WTC11 (cell line): ENCODE data around the gene SORCS2.

ENCODE experiments used
- ESRRA ChIP-seq: sonication (generic); formaldehyde crosslinking; IDR thresholded peaks from 2 replicates; pipeline ENCODE4 v1.8.1; 2022; ENCODE audit warnings: mild to moderate bottlenecking, missing genetic modification reagents, borderline replicate concordance
- FOXJ3 ChIP-seq: sonication (generic); formaldehyde crosslinking; IDR thresholded peaks from 2 replicates; pipeline ENCODE4 v1.9.0; 2021; ENCODE audit warnings: missing genetic modification reagents, mild to moderate bottlenecking, borderline replicate concordance
- FOXP1 ChIP-seq: sonication (generic); formaldehyde crosslinking; IDR thresholded peaks from 2 replicates; pipeline ENCODE4 v1.8.0; 2022; ENCODE audit warnings: missing genetic modification reagents, mild to moderate bottlenecking, moderate library complexity, borderline replicate concordance
- NFYB ChIP-seq: sonication (generic); formaldehyde crosslinking; conservative IDR thresholded peaks from 2 replicates; pipeline ENCODE4 v1.8.0; 2022; ENCODE audit warnings: low read depth, missing genetic modification reagents
- SP1 ChIP-seq: sonication (generic); formaldehyde crosslinking; conservative IDR thresholded peaks from 2 replicates; pipeline ENCODE4 v1.8.1; 2022; ENCODE audit warnings: missing genetic modification reagents
- ZNF263 ChIP-seq: sonication (generic); formaldehyde crosslinking; IDR thresholded peaks from 2 replicates; pipeline ENCODE4 v1.8.1; 2022; ENCODE audit warnings: low read depth, mild to moderate bottlenecking, moderate library complexity, missing genetic modification reagents
- TF ChIP-seq, protein P1 (sequence below): fragments of 200-600 bp; IDR thresholded peaks from 2 replicates; pipeline ENCODE4 v1.8.0; 2022; ENCODE audit warnings: antibody characterized with exemption
- TF ChIP-seq, protein P2 (sequence below): sonication (generic); formaldehyde crosslinking; IDR thresholded peaks from 2 replicates; pipeline ENCODE4 v1.8.1; 2023; ENCODE audit warnings: mild to moderate bottlenecking, missing genetic modification reagents, borderline replicate concordance
- TF ChIP-seq, protein P3 (sequence below): sonication (generic); formaldehyde crosslinking; IDR thresholded peaks from 2 replicates; pipeline ENCODE4 v1.8.0; 2022; ENCODE audit warnings: mild to moderate bottlenecking, missing genetic modification reagents
- TF ChIP-seq, protein P4 (sequence below): sonication (generic); formaldehyde crosslinking; IDR thresholded peaks from 2 replicates; pipeline ENCODE4 v1.8.0; 2022; ENCODE audit warnings: mild to moderate bottlenecking, missing genetic modification reagents
- TF ChIP-seq, protein P5 (sequence below): sonication (generic); formaldehyde crosslinking; IDR thresholded peaks from 2 replicates; pipeline ENCODE4 v1.8.0; 2022; ENCODE audit warnings: missing genetic modification reagents

DNA sequence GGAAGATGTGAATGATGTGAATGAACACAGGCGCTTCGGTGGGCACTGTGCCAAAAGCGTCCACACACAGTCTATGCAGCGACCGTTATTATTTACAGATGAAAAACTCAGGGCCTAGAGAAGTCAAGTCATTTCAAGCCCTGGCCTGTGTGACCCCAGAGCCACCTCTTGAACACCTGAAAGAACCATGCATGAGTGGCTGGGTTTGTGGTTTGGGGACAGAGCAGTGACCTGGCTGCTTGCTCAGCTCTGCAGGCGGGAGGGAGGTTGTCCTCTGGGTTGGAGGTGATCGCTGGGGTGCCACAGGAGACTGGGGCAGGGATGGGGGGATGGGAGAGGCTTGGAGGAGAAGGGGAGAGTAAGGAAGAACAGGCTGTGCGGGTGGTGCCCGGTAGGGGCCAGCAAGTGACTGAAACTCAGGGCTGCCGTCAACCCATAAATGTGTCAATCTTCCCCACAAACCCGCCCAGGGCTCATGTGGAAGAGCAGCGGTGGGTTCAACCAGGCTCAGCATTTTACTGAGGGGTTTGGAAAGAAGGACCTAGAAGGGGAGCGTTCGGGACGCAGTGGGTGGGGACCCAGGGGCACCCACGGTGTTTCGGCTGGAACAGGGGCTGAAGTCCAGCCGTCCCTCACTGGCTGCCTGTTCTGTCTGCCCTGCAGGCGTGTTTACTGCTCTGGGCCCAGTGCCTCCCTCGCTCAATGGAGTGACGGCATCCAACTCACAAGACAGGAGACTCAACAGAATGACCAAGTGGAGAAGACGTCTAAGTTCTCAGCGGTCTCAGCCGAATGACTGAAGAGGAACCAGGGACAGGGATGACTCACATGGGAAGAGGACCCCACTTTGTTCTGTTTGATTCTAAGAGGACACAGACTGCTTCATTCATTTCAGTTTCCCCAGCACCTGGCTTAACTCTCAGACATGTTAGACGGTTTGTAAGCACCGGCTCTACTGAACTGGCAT lies 579.5 kb downstream of the SORCS2 start:
- TF ChIP-seq ESRRA (no peak), FOXP1 (no peak), NFYB (CRISPR knock-in tag) (no peak), ZNF263 (CRISPR knock-in tag) (no peak), FOXJ3 (CRISPR knock-in tag) (no peak), SP1 (CRISPR knock-in tag) (no peak)
- TF ChIP-seq, protein P1, sequence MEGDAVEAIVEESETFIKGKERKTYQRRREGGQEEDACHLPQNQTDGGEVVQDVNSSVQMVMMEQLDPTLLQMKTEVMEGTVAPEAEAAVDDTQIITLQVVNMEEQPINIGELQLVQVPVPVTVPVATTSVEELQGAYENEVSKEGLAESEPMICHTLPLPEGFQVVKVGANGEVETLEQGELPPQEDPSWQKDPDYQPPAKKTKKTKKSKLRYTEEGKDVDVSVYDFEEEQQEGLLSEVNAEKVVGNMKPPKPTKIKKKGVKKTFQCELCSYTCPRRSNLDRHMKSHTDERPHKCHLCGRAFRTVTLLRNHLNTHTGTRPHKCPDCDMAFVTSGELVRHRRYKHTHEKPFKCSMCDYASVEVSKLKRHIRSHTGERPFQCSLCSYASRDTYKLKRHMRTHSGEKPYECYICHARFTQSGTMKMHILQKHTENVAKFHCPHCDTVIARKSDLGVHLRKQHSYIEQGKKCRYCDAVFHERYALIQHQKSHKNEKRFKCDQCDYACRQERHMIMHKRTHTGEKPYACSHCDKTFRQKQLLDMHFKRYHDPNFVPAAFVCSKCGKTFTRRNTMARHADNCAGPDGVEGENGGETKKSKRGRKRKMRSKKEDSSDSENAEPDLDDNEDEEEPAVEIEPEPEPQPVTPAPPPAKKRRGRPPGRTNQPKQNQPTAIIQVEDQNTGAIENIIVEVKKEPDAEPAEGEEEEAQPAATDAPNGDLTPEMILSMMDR = no peak
- TF ChIP-seq, protein P2, sequence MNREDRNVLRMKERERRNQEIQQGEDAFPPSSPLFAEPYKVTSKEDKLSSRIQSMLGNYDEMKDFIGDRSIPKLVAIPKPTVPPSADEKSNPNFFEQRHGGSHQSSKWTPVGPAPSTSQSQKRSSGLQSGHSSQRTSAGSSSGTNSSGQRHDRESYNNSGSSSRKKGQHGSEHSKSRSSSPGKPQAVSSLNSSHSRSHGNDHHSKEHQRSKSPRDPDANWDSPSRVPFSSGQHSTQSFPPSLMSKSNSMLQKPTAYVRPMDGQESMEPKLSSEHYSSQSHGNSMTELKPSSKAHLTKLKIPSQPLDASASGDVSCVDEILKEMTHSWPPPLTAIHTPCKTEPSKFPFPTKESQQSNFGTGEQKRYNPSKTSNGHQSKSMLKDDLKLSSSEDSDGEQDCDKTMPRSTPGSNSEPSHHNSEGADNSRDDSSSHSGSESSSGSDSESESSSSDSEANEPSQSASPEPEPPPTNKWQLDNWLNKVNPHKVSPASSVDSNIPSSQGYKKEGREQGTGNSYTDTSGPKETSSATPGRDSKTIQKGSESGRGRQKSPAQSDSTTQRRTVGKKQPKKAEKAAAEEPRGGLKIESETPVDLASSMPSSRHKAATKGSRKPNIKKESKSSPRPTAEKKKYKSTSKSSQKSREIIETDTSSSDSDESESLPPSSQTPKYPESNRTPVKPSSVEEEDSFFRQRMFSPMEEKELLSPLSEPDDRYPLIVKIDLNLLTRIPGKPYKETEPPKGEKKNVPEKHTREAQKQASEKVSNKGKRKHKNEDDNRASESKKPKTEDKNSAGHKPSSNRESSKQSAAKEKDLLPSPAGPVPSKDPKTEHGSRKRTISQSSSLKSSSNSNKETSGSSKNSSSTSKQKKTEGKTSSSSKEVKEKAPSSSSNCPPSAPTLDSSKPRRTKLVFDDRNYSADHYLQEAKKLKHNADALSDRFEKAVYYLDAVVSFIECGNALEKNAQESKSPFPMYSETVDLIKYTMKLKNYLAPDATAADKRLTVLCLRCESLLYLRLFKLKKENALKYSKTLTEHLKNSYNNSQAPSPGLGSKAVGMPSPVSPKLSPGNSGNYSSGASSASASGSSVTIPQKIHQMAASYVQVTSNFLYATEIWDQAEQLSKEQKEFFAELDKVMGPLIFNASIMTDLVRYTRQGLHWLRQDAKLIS (CRISPR knock-in tag) = no peak
- TF ChIP-seq, protein P3, sequence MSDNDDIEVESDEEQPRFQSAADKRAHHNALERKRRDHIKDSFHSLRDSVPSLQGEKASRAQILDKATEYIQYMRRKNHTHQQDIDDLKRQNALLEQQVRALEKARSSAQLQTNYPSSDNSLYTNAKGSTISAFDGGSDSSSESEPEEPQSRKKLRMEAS (CRISPR knock-in tag) = no peak
- TF ChIP-seq, protein P4, sequence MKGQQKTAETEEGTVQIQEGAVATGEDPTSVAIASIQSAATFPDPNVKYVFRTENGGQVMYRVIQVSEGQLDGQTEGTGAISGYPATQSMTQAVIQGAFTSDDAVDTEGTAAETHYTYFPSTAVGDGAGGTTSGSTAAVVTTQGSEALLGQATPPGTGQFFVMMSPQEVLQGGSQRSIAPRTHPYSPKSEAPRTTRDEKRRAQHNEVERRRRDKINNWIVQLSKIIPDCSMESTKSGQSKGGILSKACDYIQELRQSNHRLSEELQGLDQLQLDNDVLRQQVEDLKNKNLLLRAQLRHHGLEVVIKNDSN = no peak
- TF ChIP-seq, protein P5, sequence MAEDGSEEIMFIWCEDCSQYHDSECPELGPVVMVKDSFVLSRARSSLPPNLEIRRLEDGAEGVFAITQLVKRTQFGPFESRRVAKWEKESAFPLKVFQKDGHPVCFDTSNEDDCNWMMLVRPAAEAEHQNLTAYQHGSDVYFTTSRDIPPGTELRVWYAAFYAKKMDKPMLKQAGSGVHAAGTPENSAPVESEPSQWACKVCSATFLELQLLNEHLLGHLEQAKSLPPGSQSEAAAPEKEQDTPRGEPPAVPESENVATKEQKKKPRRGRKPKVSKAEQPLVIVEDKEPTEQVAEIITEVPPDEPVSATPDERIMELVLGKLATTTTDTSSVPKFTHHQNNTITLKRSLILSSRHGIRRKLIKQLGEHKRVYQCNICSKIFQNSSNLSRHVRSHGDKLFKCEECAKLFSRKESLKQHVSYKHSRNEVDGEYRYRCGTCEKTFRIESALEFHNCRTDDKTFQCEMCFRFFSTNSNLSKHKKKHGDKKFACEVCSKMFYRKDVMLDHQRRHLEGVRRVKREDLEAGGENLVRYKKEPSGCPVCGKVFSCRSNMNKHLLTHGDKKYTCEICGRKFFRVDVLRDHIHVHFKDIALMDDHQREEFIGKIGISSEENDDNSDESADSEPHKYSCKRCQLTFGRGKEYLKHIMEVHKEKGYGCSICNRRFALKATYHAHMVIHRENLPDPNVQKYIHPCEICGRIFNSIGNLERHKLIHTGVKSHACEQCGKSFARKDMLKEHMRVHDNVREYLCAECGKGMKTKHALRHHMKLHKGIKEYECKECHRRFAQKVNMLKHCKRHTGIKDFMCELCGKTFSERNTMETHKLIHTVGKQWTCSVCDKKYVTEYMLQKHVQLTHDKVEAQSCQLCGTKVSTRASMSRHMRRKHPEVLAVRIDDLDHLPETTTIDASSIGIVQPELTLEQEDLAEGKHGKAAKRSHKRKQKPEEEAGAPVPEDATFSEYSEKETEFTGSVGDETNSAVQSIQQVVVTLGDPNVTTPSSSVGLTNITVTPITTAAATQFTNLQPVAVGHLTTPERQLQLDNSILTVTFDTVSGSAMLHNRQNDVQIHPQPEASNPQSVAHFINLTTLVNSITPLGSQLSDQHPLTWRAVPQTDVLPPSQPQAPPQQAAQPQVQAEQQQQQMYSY (CRISPR knock-in tag) = no peak
